Aorta (tissue), 5 donors: Measurements from ENCODE around the gene CDK16. TPM values are rescaled to one million over a fixed set of nuclear protein-coding genes. Genes with fewer than 3 reads are reported as not detected.

Experiments used
- ATAC-seq: fragments of 200-7000 bp; cut with Tn5 transposase; one replicate; pipeline ENCODE4 v1.9.1; 2022; ENCODE audit warnings: moderate library complexity; ENCODE audit not compliant: low FRiP score
- DNase-seq, 2 donors: peaks; one replicate each; pipeline ENCODE4 v3.0.0-alpha.2; 2020
- H3K27ac ChIP-seq, 2 donors: one replicate each; pipeline ENCODE4 v1.5.1; 2013; ENCODE audit warnings: low read length in 2 of 2, mild to moderate bottlenecking in 2 of 2, moderate library complexity in 2 of 2, control low read depth in 1 of 2, inconsistent platforms in 1 of 2, low read depth in 1 of 2
- H3K27me3 ChIP-seq, 2 donors: one replicate each; pipeline ENCODE4 v1.6.1; 2013; ENCODE audit warnings: control low read depth in 1 of 2, low read length in 1 of 2, mild to moderate bottlenecking in 1 of 2, moderate library complexity in 1 of 2; ENCODE audit not compliant: insufficient read depth in 2 of 2, control insufficient read depth in 1 of 2
- H3K36me3 ChIP-seq, 2 donors: one replicate each; pipeline ENCODE4 v1.6.1; 2013; ENCODE audit warnings: control low read depth in 1 of 2, low read length in 1 of 2, mild to moderate bottlenecking in 1 of 2; ENCODE audit not compliant: insufficient read depth in 2 of 2, control insufficient read depth in 1 of 2
- H3K4me1 ChIP-seq, 2 donors: one replicate each; pipeline ENCODE4 v1.6.1; 2013; ENCODE audit warnings: low read length in 2 of 2, control low read depth in 1 of 2, mild to moderate bottlenecking in 1 of 2, moderate library complexity in 1 of 2; ENCODE audit not compliant: insufficient read depth in 2 of 2, control insufficient read depth in 1 of 2
- H3K4me3 ChIP-seq, 2 donors: one replicate each; pipeline ENCODE4 v1.5.1; 2013; ENCODE audit warnings: low read length in 2 of 2, control low read depth in 1 of 2, mild to moderate bottlenecking in 1 of 2
- H3K9me3 ChIP-seq: one replicate; pipeline ENCODE4 v1.6.1; 2013; ENCODE audit warnings: mild to moderate bottlenecking, low read length; ENCODE audit not compliant: control insufficient read depth
- WGBS, 2 donors: extraction: QIAGEN DNeasy Blood & Tissue Kit; methylation state at CpG; one replicate each; pipeline ENCODE4 v1.1.7; 2013; 5-methylcytosine and 5-hydroxymethylcytosine counted together
- intact Hi-C, 2 donors: fragments of 100-400 bp; cut with DNase I; formaldehyde crosslinking; loops; one replicate each; pipeline versions ENCODE4 v1.14.2 to v1.15.0; 2022
- polyA plus RNA-seq, 2 donors: library from polyadenylated mRNA; stranded (reverse); fragments of 200-250 nt; gene quantifications; one replicate each; pipeline ENCODE4 v1.2.3, GENCODE V29; 2013
- total RNA-seq, 2 donors: library from RNA; stranded (reverse); fragmentation: NEBNext Ultra II Directional; extraction: Animal tissue kit (Norgen Biotek cat#: 25700); gene quantifications; one replicate each; pipeline ENCODE4 v1.2.1, GENCODE V29; 2021
- donor health status: healthy with polysubstance abuse.
- donor health status: Bipolar disorder and iron deficiency.
- donor health status: DM: no; HTN: no; CAD: no.
- donor health status: DM: no; HTN: no; CAD: no.
- donor health status: DM: yes; HTN: yes; CAD: no.

The CDK16 gene
- total and polyA plus RNA-seq, 4 donors, result 14.0 to 61.3 (median 49.0) TPM

DNA sequence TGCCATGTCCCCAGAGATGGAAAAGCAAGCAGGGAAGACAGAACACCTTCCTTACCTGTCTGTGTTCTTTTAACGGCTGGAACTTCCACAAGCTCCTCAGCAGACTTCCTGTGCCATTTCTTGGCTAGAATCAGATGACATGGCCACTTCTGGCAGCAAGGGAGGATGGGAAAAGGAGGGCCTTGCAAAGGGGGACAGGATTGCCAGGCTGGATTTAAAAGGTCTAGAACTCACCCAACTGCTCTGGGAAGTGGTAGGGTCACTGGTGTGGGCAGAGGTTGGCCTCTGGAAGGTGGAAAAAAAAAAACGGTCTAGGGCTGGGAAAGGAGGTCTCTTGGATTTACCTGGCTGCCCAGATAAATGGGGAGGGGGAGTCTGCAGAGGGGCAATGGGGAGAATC is 12.7 kb downstream of the CDK16 start:
- intact Hi-C loops, result loop anchor here in 1 of 2 donors (5.0 kb wide), 1 partner anchor 131 kb away; no protein-coding TSS in a partner anchor
- H3K4me1 ChIP-seq, result no peaks in the 10 kb centered on the region
- peak in 1 of 2 donors; percentile 10 for DNase-seq

DNA sequence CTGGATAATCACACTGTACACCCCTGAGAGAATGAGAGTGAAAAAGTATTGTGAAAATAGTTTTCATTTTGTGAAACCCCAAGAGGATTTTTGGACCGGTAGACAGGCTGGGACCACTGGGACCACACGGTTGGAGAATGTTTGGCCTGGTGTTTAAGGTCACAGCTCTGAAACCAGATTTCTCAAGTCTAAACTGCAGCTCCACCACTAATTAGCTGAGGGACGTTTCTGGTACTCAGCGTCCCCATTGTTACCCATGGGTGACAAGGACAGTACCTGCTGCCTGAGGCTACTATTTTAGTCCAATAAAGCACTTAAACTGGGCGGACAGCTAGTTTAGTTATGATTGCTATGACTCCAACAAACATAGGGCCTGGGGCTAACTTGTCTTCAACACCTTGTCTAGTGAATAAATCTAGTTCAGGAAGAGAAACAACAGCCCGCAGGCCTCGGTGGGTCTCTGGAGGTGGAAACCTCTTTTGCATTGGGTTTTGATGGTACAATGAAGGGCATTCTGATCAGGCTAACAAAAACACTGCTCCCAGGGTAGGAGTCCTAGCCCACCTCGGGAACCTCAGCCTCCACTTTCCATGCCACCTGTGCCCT is 13.8 kb downstream of the CDK16 start:
- no peaks in the 10 kb centered on the region for H3K9me3 ChIP-seq
- peak overlapping the region; percentile 57 to 99 for H3K27ac ChIP-seq
- peak in 1 of 2 donors; percentile 6 for DNase-seq
- intact Hi-C loops, result loop anchor here in 1 of 2 donors (5.0 kb wide), 1 partner anchor 130 kb away; no protein-coding TSS in a partner anchor
- no peaks in the 10 kb centered on the region for H3K4me1 ChIP-seq
- H3K27me3 ChIP-seq, result no peaks in the 10 kb centered on the region
- H3K36me3 ChIP-seq, result no peaks in the 10 kb centered on the region
- H3K4me3 ChIP-seq, result peak overlapping the region; percentile 45 to 82
- no peak for ATAC-seq
- whole genome bisulfite sequencing, 2 donors, result 56 to 70% methylated on average over 8 of the region's 8 CpGs

More for the DNA sequence above, 12.7 kb downstream of the CDK16 start:
- Histone ChIP-seq H3K4me3 (no peak overlapping the region), H3K27ac (no peak overlapping the region), H3K27me3 (no peaks in the 10 kb centered on the region), H3K36me3 (peaks cover 0 to 2% of the 10 kb centered on the region in 2 donors), H3K9me3 (no peaks in the 10 kb centered on the region)
- WGBS, 2 donors, result 74 to 80% methylated on average over 2 of the region's 2 CpGs
- ATAC-seq, result no peak

DNA sequence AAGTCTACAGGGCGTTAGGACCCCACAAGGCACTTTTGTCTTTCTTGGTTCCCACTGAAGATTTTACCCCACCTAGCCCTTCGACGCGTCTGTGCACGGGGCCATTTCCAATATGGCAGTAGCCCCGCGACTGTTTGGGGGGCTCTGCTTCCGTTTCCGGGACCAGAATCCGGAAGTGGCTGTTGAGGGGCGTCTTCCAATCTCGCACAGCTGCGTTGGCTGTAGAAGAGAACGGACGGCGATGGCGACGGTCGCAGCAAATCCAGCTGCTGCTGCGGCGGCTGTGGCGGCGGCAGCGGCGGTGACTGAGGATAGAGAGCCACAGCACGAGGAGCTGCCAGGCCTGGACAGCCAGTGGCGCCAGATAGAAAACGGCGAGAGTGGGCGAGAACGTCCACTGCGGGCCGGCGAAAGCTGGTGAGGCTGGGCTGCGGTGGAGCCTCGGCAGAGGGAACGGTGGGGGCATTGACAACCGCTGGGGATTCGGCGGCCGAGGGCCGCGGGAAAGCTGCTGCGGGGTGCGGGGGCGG is 14.4 kb downstream of the CDK16 start, which contains the start of gene USP11:
TSS of gene USP11 (plus strand) at position 207 of the 530 bp plus-strand sequence. CDS start at position 242, 35 bp downstream.
- peak; percentile 71 for ATAC-seq
- intact Hi-C loops, result loop anchor here in 1 of 2 donors (1.0 to 5.0 kb wide), 2 partner anchors 15 to 129 kb away; partner anchors contain the start of gene CDK16
- Histone ChIP-seq H3K27me3 (no peaks in the 10 kb centered on the region), H3K9me3 (no peaks in the 10 kb centered on the region), H3K4me3 (peak within 1 kb of the TSS; percentile 45 to 82), H3K27ac (peak within 1 kb of the TSS; percentile 58 to 99), H3K4me1 (no peaks in the 10 kb centered on the region), H3K36me3 (no peaks in the 10 kb centered on the region)
- DNase-seq, result no peak
- WGBS, 2 donors, result 1 to 17% methylated on average over 46 of the region's 46 CpGs

DNA sequence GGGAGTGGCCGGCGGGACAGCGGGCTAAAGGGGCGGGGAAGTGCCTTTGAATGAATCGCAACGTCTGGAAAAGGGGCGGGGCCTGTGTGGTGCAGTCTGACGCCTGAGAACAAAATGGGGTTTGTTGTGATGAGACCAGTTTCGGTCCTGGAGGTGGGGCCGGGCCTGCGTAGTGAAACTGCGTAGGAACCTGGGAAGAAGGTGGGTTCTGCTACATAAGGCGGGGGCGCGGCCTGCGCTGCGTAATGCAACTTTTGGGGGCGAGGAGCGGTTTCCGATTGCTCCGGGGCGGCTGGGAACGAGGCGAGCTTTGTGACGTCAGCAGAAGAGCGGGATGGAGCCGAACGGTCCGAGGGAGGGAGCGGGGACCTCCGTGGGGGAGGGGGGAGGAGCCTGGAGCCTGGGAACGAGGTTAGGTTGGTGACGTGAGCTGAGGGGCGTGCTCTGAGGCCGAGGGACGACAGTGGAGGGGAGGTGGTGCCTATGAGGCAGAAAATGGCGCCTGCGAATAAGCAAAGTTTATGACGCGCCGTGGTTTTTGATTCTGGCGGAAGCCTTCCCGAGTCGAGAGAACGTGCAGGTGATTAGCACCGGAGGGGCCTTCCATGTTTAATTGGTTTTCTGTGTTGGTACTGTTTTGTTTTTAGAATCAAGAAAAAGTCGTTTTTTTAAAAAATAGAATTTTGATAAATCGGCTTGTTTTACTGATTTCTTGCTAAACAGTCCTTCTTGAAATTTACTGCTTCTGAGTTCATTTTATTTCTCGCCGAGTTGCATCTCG is 15.0 kb downstream of the CDK16 start:
- peak overlapping the region; percentile 43 to 58 for H3K27ac ChIP-seq
- ATAC-seq, result peak; percentile 94
- H3K4me1 ChIP-seq, result no peaks in the 10 kb centered on the region
- peak overlapping the region; percentile 45 to 82 for H3K4me3 ChIP-seq
- intact Hi-C loops, result loop anchor here in 1 of 2 donors (1.0 to 5.0 kb wide), 2 partner anchors 15 to 129 kb away; partner anchors contain the start of gene CDK16
- peak; percentile 96 to 97 for DNase-seq
- H3K9me3 ChIP-seq, result no peaks in the 10 kb centered on the region
- WGBS, 2 donors, result 1 to 12% methylated on average over 48 to 51 of the region's 51 CpGs
- H3K27me3 ChIP-seq, result no peaks in the 10 kb centered on the region
- no peaks in the 10 kb centered on the region for H3K36me3 ChIP-seq

DNA sequence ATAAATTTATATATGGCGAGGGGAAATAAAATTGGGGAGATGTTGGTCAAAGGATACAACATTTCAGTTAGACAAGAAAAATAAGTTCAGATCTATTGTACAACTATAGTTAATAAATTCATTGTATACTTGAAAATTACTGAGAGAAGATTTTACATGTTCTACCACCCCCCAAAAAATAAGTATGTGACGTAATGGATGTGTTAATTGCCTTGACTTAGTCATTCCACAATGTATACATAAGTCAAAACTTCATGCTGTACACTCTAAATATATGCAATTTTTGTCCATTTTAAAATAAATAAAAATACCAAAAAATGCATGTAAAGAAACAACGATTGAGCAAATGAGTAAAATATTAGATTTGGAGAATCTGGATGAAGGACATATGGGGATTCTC is 16.1 kb downstream of the CDK16 start:
- ATAC-seq (no peak), DNase-seq (no peak)
- no peak overlapping the region for H3K4me3 ChIP-seq
- H3K4me1 ChIP-seq, result no peaks in the 10 kb centered on the region
- intact Hi-C loops, result loop anchor here in 1 of 2 donors (5.0 kb wide), 1 partner anchor 128 kb away; no protein-coding TSS in a partner anchor
- WGBS, 2 donors, result 43 to 54% methylated on average over 3 of the region's 3 CpGs
- H3K27me3 ChIP-seq, result no peaks in the 10 kb centered on the region
- no peaks in the 10 kb centered on the region for H3K36me3 ChIP-seq
- H3K9me3 ChIP-seq, result no peaks in the 10 kb centered on the region
- H3K27ac ChIP-seq, result no peak overlapping the region

DNA sequence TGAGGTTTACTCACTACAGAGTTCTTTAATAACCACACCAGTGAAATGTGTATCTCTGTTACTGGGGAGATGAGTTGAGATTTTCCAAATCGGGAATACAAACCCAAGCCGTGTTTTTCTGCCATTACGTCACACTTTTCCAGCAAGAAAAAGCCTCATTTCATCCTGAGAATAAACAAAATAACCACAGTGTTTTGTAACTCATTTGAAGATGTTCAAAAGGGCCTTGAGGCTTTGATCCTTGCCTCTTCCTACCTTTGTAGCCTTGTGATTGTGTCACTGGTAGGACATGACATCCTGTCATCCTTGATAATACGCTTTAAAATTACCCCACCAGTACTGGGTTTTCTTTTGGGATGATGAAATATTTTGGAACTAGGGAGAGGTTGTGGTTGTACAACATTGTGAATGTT is 17.2 kb downstream of the CDK16 start:
- Histone ChIP-seq H3K36me3 (no peaks in the 10 kb centered on the region), H3K27me3 (no peaks in the 10 kb centered on the region), H3K9me3 (no peaks in the 10 kb centered on the region), H3K27ac (no peak overlapping the region), H3K4me1 (no peaks in the 10 kb centered on the region), H3K4me3 (no peak overlapping the region)
- DNase-seq, result no peak
- no peak for ATAC-seq
- intact Hi-C loops, result no loop called here
- 41 to 71% methylated on average over 4 of the region's 4 CpGs for WGBS, 2 donors

DNA sequence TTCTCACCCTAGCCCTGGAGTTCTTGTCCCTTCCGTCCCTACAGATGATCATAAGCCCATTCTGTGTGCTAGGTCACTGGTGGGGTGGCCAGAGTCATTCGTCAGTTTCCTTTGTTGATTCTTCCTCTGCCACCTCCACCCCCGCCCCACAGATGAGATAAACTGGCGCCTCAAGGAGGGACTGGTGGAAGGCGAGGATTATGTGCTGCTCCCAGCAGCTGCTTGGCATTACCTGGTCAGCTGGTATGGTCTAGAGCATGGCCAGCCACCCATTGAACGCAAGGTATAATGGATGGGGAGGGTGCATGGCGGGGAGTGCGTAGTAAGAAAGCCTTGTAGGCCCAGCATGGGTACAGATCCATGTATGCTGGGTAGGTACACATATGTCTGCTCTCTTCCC is 20.7 kb downstream of the CDK16 start:
- Histone ChIP-seq H3K4me1 (no peaks in the 10 kb centered on the region), H3K27me3 (no peaks in the 10 kb centered on the region), H3K9me3 (no peaks in the 10 kb centered on the region), H3K36me3 (peaks cover 0 to 3% of the 10 kb centered on the region in 2 donors), H3K4me3 (no peak overlapping the region), H3K27ac (no peak overlapping the region)
- intact Hi-C loops, result no loop called here
- 83 to 84% methylated on average over 8 of the region's 8 CpGs for WGBS, 2 donors
- DNase-seq, result peak in 1 of 2 donors; percentile 43
- no peak for ATAC-seq

DNA sequence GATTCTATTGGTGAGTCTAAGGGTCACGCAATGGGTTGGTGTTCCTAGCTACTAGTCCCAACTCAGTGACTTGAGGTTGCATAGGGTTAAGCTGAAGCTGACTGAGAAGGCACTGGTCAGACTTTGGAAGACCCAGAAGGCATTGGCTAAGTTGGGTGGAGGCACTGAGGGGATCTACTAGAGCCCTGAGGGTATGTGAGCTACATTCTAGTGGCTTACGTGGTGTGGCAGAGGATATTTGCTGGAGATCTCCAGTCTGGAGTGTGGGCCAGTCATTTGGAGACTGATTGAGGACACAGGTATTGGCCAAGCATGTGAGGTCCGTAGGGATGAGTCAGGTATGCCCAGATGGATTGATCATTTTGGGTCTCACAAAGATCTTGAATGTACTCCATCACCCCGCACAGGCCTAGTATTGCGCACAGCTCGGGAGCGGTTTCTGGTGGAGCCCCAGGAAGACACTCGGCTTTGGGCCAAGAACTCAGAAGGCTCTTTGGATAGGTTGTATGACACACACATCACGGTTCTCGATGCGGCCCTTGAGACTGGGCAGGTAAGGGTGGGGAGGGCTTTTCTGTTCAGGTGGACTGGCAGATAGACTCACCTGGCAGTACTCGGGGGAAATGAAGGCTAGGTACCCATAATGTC is 21.5 kb downstream of the CDK16 start:
- 93 to 94% methylated on average over 12 of the region's 12 CpGs for WGBS, 2 donors
- Histone ChIP-seq H3K27ac (no peak overlapping the region), H3K4me3 (no peak overlapping the region), H3K4me1 (no peaks in the 10 kb centered on the region), H3K27me3 (no peaks in the 10 kb centered on the region), H3K36me3 (peaks cover 0 to 7% of the 10 kb centered on the region in 2 donors), H3K9me3 (no peaks in the 10 kb centered on the region)
- peak in 1 of 2 donors; percentile 43 for DNase-seq
- intact Hi-C loops, result no loop called here
- ATAC-seq, result no peak
